GM12878 (cell line): Measurements from ENCODE around the gene HECTD3. TPM values are rescaled to one million over a fixed set of nuclear protein-coding genes. Genes with fewer than 3 reads are reported as not detected.
A peak's percentile ranks its signal among the peaks of the same experiment; 100 is the strongest.
"Not testable (repeated sequence)": the region's sequence is repeated elsewhere in the genome, so short reads cannot be mapped to it uniquely, and the experiment has no call there.

Experiments
- ATAC-seq: fragments of 200-7000 bp; cut with Tn5 transposase; 3 replicates; pipeline ENCODE4 v1.9.1; 2020; ENCODE audit warnings: mild to moderate bottlenecking, moderate library complexity
- BruUV-seq: library from RNA; stranded (reverse); fragments of 400-500 nt; replicated peaks from 2 replicates; lab custom pipeline; 2021; lab: Mats Ljungman, UMichigan
- CTCF ChIA-PET: fragments of 300-600 bp; sonication (Branson Sonifier 250); formaldehyde crosslinking; extraction: SDS; loops from one replicate; lab custom pipeline; 2021; ENCODE audit warnings: inconsistent platforms; lab: Yijun Ruan, JAX
- POLR2A ChIA-PET: fragments of 350-600 bp; formaldehyde crosslinking; extraction: SDS; loops from one replicate; lab custom pipeline; 2021; ENCODE audit warnings: inconsistent platforms; lab: Charles Lee
- RAD21 ChIA-PET: fragments of 300-600 bp; sonication (Branson Sonifier 250); formaldehyde crosslinking; loops from one replicate; lab custom pipeline; 2023; ENCODE audit warnings: antibody characterized with exemption; ENCODE audit not compliant: unreplicated experiment; lab: Charles Lee
- SMC1A ChIA-PET: fragments of 300-600 bp; sonication (Branson Sonifier 250); formaldehyde crosslinking; loops from one replicate; lab custom pipeline; 2023; ENCODE audit not compliant: unreplicated experiment, uncharacterized antibody; lab: Charles Lee
- DNase-seq: peaks from one replicate; pipeline ENCODE4 v3.0.0-alpha.2; 2011; ENCODE audit warnings: low read depth, low spot score
- FAIRE-seq: peaks from 3 replicates; lab custom pipeline; 2011; peaks lifted over from hg19 to GRCh38; lab: Jason Lieb, UNC
- H2AFZ ChIP-seq: 2 replicates; pipeline ENCODE4 v1.6.0; 2011; ENCODE audit warnings: low read depth, low read length, control low read depth; ENCODE audit not compliant: control insufficient read depth
- H3K27ac ChIP-seq: 2 replicates; pipeline ENCODE4 v1.5.1; 2011; ENCODE audit warnings: control low read depth; ENCODE audit not compliant: control insufficient read depth, insufficient read depth
- H3K27me3 ChIP-seq, 2 experiments: replicated peaks in 1 of 2; 2 replicates each; pipeline versions ENCODE4 v1.6.0 to v1.6.1; 2011; ENCODE audit warnings: low read length in 1 of 2; ENCODE audit not compliant: control insufficient read depth in 2 of 2, insufficient read depth in 2 of 2
- H3K36me3 ChIP-seq, 2 experiments: 2 replicates each; pipeline ENCODE4 v1.5.1; 2011; ENCODE audit warnings: low read length in 1 of 2; ENCODE audit not compliant: control insufficient read depth in 2 of 2, insufficient read depth in 2 of 2
- H3K4me1 ChIP-seq: 2 replicates; pipeline ENCODE4 v1.6.1; 2011; ENCODE audit warnings: mild to moderate bottlenecking, low read length, moderate library complexity, mixed read lengths; ENCODE audit not compliant: control insufficient read depth, insufficient read depth
- H3K4me2 ChIP-seq: 2 replicates; pipeline ENCODE4 v1.6.0; 2011; ENCODE audit warnings: control low read depth; ENCODE audit not compliant: control insufficient read depth, insufficient read depth
- H3K4me3 ChIP-seq: fragments of 200-600 bp; sonication (generic); 2 replicates; pipeline ENCODE4 v1.5.1; 2016
- H3K79me2 ChIP-seq: 2 replicates; pipeline ENCODE4 v1.6.0; 2011; ENCODE audit warnings: low read length; ENCODE audit not compliant: control insufficient read depth, insufficient read depth
- H3K9ac ChIP-seq: 2 replicates; pipeline ENCODE4 v1.8.0; 2011; ENCODE audit warnings: low read length, control low read depth, mixed read lengths; ENCODE audit not compliant: control insufficient read depth, insufficient read depth
- H3K9me3 ChIP-seq: replicated peaks from 3 replicates; pipeline ENCODE4 v1.5.1; 2011; ENCODE audit warnings: mild to moderate bottlenecking, low read length; ENCODE audit not compliant: control insufficient read depth, insufficient read depth
- H4K20me1 ChIP-seq: 2 replicates; pipeline ENCODE4 v1.6.0; 2011; ENCODE audit not compliant: control insufficient read depth, insufficient read depth
- EP300 ChIP-seq, 2 experiments: fragments of 150-350 bp in 1 of 2; IDR thresholded peaks; 2 replicates each; pipeline ENCODE4 v1.6.1; 2011 to 2012; ENCODE audit warnings: low read depth in 2 of 2, low read length in 2 of 2, borderline replicate concordance in 1 of 2, improper control_type of control experiment in 1 of 2, inconsistent platforms in 1 of 2; ENCODE audit not compliant: control insufficient read depth in 1 of 2
- ZNF24 ChIP-seq: fragments of 450-650 bp; IDR thresholded peaks from 2 replicates; pipeline ENCODE4 v1.6.1; 2017; ENCODE audit warnings: antibody characterized with exemption, mild to moderate bottlenecking
- WGBS: methylation state at CpG from one replicate; pipeline ENCODE4 v1.1.6; 2016; ENCODE audit warnings: low lambda C conversion rate; ENCODE audit not compliant: insufficient replicate concordance, insufficient coverage; ENCODE audit errors: missing lambda C conversion rate; 5-methylcytosine and 5-hydroxymethylcytosine counted together
- in situ Hi-C: fragments of 300-500 bp; cut with MboI; formaldehyde crosslinking; loops from 9 replicates; pipeline ENCODE4 v1.14.3; 2018; ENCODE audit warnings: mixed read lengths
- intact Hi-C: fragments of 100-400 bp; cut with micrococcal nuclease; formaldehyde crosslinking; loops from one replicate; pipeline ENCODE4 v1.14.2; 2022; ENCODE audit not compliant: unreplicated experiment
- polyA plus RNA-seq, 11 experiments: library from polyadenylated mRNA; depleted of rRNA in 4 of 11; unstranded in 6 of 11; stranded (reverse) in 5 of 11; fragments of >200 nt; fragmentation: Nextera tagmentation in 4 of 11; fragmentation: Illumina TruSeq in 1 of 11; extraction: Ambion mirVana in 4 of 11; extraction: Trizol in 1 of 11; gene quantifications; 1 replicate in 1 of 11; 2 replicates in 10 of 11; pipeline versions ENCODE4 v1.2.1 to v1.2.3, GENCODE V29; 2011 to 2016; ENCODE audit warnings: inconsistent platforms in 2 of 11, missing spikeins in 2 of 11, low read depth in 1 of 11
- total RNA-seq, 4 experiments: library from RNA; depleted of rRNA in 3 of 4; stranded (reverse); fragments of >200 nt in 3 of 4; fragmentation: Illumina TruSeq in 1 of 4; extraction: Trizol in 1 of 4; gene quantifications; 2 replicates each; pipeline versions ENCODE4 v1.2.1 to v1.2.3, GENCODE V29; 2013 to 2021

HECTD3 gene
- total and polyA plus RNA-seq, 10 of the 15 experiments (the other 5 are each of a cell fraction or from before 2014, with no cell fraction given): 3.4 to 30.4 (median 22.6) TPM

- Histone ChIP-seq H3K36me3 (no peaks in the 10 kb centered on the region), H3K27ac (peak overlapping the region; percentile 56), H2AFZ (peak overlapping the region; percentile 100), H3K4me3 (peak overlapping the region; percentile 86), H3K79me2 (peaks cover 15% of the 10 kb centered on the region), H3K4me1 (peaks cover 9% of the 10 kb centered on the region), H4K20me1 (no peaks in the 10 kb centered on the region), H3K27me3 (no peaks in the 10 kb centered on the region), H3K9ac (peak overlapping the region; percentile 69), H3K4me2 (peak overlapping the region; percentile 99), H3K9me3 (no peaks in the 10 kb centered on the region)
- RAD21 ChIA-PET: interaction anchor here (0.6 to 2.0 kb wide), 6 partner anchors 26 to 1262 kb away, joined by 3 to 14 read pairs (median 5); partner anchors contain the start of genes HECTD3, PLK3, RAD54L and UROD
- CTCF ChIA-PET: interaction anchor here (0.8 to 3.9 kb wide), 8 partner anchors 12 to 507 kb away, joined by 3 to 18 read pairs (median 3); partner anchors contain the start of genes HECTD3 and UROD
- TF ChIP-seq ZNF24 (peak; percentile 60; the same call in 1 of the 2 replicates), EP300 (IDR thresholded peaks at IDR 0.05; ENCODE audit: borderline replicate concordance in 1 of 2, control insufficient read depth in 1 of 2, low read depth in 2 of 2, low read length in 2 of 2) (no peak)
- intact Hi-C loops (loop anchor here (1.0 to 10.0 kb wide), 2 partner anchors 61 to 151 kb away; no protein-coding TSS in a partner anchor), in situ Hi-C loops (no loop called here)
- TSS peak; percentile 87 for BruUV-seq
- SMC1A ChIA-PET: interaction anchor here (0.6 to 1.6 kb wide), 7 partner anchors 25 to 626 kb away, joined by 3 to 5 read pairs (median 3); partner anchors contain the start of genes PTCH2 and UROD
- no peak for DNase-seq
- 6% methylated on average over 18 of the region's 19 CpGs for WGBS
- no peak for FAIRE-seq
- ATAC-seq: peak; percentile 20
- POLR2A ChIA-PET: interaction anchor here (0.5 to 1.6 kb wide), 5 partner anchors 26 to 355 kb away, joined by 3 to 20 read pairs (median 4); partner anchors contain the start of genes HECTD3, MUTYH, TOE1 and UROD
These were observed 25.3 kb downstream of the HECTD3 start for GRCh38 chr1:44985747-44986359.

DNA sequence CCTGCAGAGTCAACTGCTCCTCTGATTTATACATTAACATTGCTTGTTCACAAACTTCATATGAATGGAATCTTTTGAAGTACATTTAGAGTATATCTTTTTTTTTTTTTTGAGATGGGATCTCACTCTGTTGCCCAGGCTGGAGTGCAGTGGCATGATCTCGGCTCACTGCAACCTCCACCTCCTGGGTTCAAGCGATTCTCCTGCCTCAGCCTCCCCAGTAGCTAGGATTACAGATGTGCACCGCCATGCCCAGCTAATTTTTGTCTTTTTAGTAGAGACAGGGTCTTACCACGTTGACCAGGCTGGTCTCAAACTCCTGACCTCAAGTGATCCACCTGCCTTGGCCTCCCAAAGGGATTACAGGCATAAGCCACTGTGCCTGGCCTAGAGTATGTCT is 33.8 kb downstream of the HECTD3 start:
- in situ Hi-C loops, POLR2A ChIA-PET, H3K27ac ChIP-seq, intact Hi-C loops, CTCF ChIA-PET, H4K20me1 ChIP-seq, H3K36me3 ChIP-seq, DNase-seq, H3K4me2 ChIP-seq, H3K27me3 ChIP-seq, H3K4me3 ChIP-seq, H3K9me3 ChIP-seq, H3K4me1 ChIP-seq, BruUV-seq, FAIRE-seq, ATAC-seq, H3K9ac ChIP-seq, H2AFZ ChIP-seq, H3K79me2 ChIP-seq, SMC1A ChIA-PET, RAD21 ChIA-PET: not testable (repeated sequence)
- 92% methylated on average over 4 of the region's 4 CpGs for WGBS
